ENCODE data around the gene CROCC. TPM values are rescaled to one million over a fixed set of nuclear protein-coding genes. Genes with fewer than 3 reads are reported as not detected.

Gene CROCC
- total RNA-seq, 4 donors from 2014 or later, result 27.7 to 86.4 (median 60.2) TPM

DNA sequence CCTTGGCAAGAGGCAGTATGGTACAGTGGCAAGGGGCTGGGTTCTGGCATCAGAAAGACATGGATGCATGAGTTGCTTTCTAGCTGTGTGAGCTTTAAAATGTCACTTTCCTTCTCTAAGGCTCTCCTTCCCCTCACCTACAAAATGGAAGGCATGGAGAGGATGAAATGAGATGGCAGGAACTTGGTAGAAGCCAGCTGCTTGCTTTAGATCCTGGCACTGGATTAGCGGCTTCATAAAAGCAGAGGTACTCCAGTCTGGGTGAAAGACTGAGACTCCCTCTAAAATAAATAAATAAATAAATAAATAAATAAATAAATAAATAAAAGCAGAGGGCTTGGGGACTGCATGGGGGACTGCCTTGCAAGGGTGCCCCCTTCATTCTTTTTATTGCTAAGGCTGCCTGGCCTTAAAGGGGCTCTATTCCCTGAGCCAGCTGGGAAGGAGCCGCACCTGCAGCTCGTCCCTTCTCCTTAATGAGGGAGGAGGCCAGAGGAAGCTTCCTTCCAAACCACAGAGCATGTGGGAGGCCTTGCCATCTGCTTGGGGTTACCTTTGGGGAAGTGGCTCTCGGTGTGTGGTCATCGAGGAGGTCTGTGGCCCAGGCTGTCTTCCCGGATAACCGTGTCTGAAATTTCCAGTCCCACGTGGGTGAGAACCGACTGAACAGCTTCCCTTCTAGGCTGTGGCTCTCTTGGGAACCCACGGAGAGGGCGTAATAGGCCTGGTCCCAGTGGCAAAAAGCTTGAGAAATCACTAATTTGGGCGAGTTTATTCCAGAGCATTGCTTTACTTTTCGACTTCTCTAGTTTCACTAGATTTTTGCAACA, 92.0 kb downstream of the CROCC start:
- H3K9me3 ChIP-seq, result no peaks in the 10 kb centered on the region
- TF ChIP-seq CTCF (IDR thresholded peaks at IDR 0.05) (no peak), POLR2A (IDR thresholded peaks at IDR 0.05) (no peak), POLR2AphosphoS5 (IDR thresholded peaks at IDR 0.05) (no peak), EP300 (IDR thresholded peaks at IDR 0.05) (no peak)
- 69% methylated on average over 13 of the region's 13 CpGs for WGBS
- no peaks in the 10 kb centered on the region for H3K27me3 ChIP-seq
- H3K36me3 ChIP-seq, result peaks cover 13% of the 10 kb centered on the region
- peak in 1 of 2 donors; percentile 35 for DNase-seq (ENCODE audit: low spot score in 2 of 2)
- H3K4me3 ChIP-seq, result no peak overlapping the region
- H3K4me1 ChIP-seq, result peaks cover 32% of the 10 kb centered on the region
- no peak overlapping the region for H3K27ac ChIP-seq

- DNase-seq (ENCODE audit: low spot score in 2 of 2), result peak in 1 of 2 donors; percentile 15
- Histone ChIP-seq H3K27me3 (no peaks in the 10 kb centered on the region), H3K4me3 (no peak overlapping the region), H3K27ac (no peak overlapping the region), H3K9me3 (no peaks in the 10 kb centered on the region), H3K4me1 (peaks cover 26% of the 10 kb centered on the region), H3K36me3 (peaks cover 25% of the 10 kb centered on the region)
- 85% methylated on average over 10 of the region's 10 CpGs for WGBS
- TF ChIP-seq POLR2AphosphoS5 (IDR thresholded peaks at IDR 0.05) (no peak), EP300 (IDR thresholded peaks at IDR 0.05) (no peak), CTCF (IDR thresholded peaks at IDR 0.05) (no peak), POLR2A (IDR thresholded peaks at IDR 0.05) (no peak)
These were observed 93.2 kb downstream of the CROCC start for GRCh38 chr1:17014671-17015567.

DNA sequence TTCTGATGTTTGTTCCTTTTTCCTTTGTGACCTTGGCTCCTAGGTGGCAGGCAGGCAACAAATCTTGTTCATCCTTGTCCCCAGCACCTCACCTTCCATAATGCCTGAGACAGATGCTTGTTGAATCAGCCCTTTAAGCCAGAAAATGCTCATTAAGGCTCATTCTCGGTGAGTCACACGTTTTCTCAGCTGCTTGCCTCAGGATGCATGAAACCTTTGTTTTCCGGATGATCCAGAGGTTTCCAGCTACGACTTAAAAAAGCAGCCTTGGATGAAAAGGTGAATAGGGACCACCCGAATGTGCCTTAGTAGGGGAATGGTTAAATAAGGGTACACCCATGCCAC, 94.6 kb downstream of the CROCC start:
- H3K9me3 ChIP-seq, result no peaks in the 10 kb centered on the region
- peaks cover 38% of the 10 kb centered on the region for H3K36me3 ChIP-seq
- peak in 1 of 2 donors; percentile 24 for DNase-seq (ENCODE audit: low spot score in 2 of 2)
- H3K27me3 ChIP-seq, result no peaks in the 10 kb centered on the region
- WGBS, result 73% methylated on average over 5 of the region's 5 CpGs
- no peak overlapping the region for H3K27ac ChIP-seq
- no peak overlapping the region for H3K4me3 ChIP-seq
- TF ChIP-seq POLR2AphosphoS5 (IDR thresholded peaks at IDR 0.05), result no peak
- no peak for TF ChIP-seq EP300 (IDR thresholded peaks at IDR 0.05)
- no peak for TF ChIP-seq POLR2A (IDR thresholded peaks at IDR 0.05)
- no peak for TF ChIP-seq CTCF (IDR thresholded peaks at IDR 0.05)
- H3K4me1 ChIP-seq, result peaks cover 13% of the 10 kb centered on the region

DNA sequence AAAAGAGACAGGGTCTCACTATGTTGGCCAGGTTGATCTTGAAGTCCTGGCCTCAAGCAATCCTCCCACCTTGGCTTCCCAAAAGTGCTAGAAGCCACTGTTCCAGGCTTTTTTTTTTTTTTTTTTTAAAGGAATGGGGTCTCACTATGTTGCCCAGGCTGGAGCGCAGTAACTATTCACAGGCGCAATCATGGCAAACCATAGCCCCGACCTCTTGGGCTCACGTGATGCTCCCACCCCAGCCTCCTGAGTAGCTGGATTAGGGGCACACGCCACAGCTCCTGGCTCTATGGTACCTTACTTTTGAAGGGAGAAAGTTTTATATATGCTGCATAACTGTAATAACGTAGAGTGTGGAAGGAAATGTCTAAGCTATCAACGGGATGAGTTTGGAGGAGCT, 95.7 kb downstream of the CROCC start:
- Histone ChIP-seq H3K4me1 (peaks cover 7% of the 10 kb centered on the region), H3K9me3 (no peaks in the 10 kb centered on the region), H3K36me3 (peaks cover 50% of the 10 kb centered on the region), H3K4me3 (no peak overlapping the region), H3K27ac (no peak overlapping the region), H3K27me3 (no peaks in the 10 kb centered on the region)
- TF ChIP-seq CTCF (IDR thresholded peaks at IDR 0.05) (no peak), POLR2A (IDR thresholded peaks at IDR 0.05) (no peak), POLR2AphosphoS5 (IDR thresholded peaks at IDR 0.05) (no peak), EP300 (IDR thresholded peaks at IDR 0.05) (no peak)
- DNase-seq (ENCODE audit: low spot score in 2 of 2), result no peak
- WGBS, result 96% methylated on average over 7 of the region's 7 CpGs

DNA sequence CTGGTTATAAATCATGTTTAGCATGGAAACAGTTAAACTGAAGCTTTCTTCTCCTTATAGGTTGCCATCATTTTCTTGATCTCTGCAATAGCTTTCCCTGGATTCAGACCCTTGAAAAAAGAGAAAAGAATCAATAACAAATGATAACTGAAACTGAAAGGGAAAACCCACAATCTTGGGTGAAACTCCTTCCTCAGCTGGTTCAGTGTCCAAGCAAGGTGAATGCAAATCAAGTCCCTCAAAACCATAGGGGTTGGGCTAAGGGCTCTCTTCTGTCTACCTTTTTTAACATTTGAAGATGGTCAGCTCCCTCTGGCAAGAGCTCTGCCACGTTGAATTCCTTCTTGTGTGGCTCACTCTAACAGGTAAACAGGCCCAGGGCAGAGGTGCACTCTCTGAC, 97.1 kb downstream of the CROCC start:
- Histone ChIP-seq H3K4me1 (no peaks in the 10 kb centered on the region), H3K4me3 (no peak overlapping the region), H3K27me3 (no peaks in the 10 kb centered on the region), H3K27ac (no peak overlapping the region), H3K9me3 (no peaks in the 10 kb centered on the region), H3K36me3 (peaks cover 64% of the 10 kb centered on the region)
- no peak for DNase-seq (ENCODE audit: low spot score in 2 of 2)
- 38% methylated on average over 1 of the region's 1 CpG for WGBS
- TF ChIP-seq CTCF (IDR thresholded peaks at IDR 0.05) (no peak), POLR2A (IDR thresholded peaks at IDR 0.05) (no peak), EP300 (IDR thresholded peaks at IDR 0.05) (no peak), POLR2AphosphoS5 (IDR thresholded peaks at IDR 0.05) (no peak)
